Activated naive CD4-positive, alpha-beta T cell (primary cell): Measurements from ENCODE around the gene SNX3.
"Not testable (repeated sequence)": the region's sequence is repeated elsewhere in the genome, so short reads cannot be mapped to it uniquely, and the experiment has no call there.

ENCODE experiments used
- DNase-seq, 4 experiments: peaks; one replicate each; lab custom pipeline; 2025; lab: John Stamatoyannopoulos, UW

The SNX3 gene

GRCh38 chr6:108260126-108260808, 573 bp downstream of the SNX3 start:
- DNase-seq = peak in 1 of 4 experiments; percentile 30

- DNase-seq = no peak
Measured at GRCh38 chr6:108254433-108255410, 6.1 kb downstream of the SNX3 start.

GRCh38 chr6:108253241-108253640, 7.6 kb downstream of the SNX3 start:
- DNase-seq = no peak

- DNase-seq = no peak
Measured at GRCh38 chr6:108252055-108252454, 8.8 kb downstream of the SNX3 start.

GRCh38 chr6:108251252-108251651, 9.6 kb downstream of the SNX3 start:
- no peak for DNase-seq

- DNase-seq = no peak
Measured at GRCh38 chr6:108250240-108250866, 10.5 kb downstream of the SNX3 start.

GRCh38 chr6:108247965-108248536, 12.8 kb downstream of the SNX3 start:
- DNase-seq = no peak

- DNase-seq = not testable (repeated sequence)
Measured at GRCh38 chr6:108245095-108245494, 15.7 kb downstream of the SNX3 start.

- no peak for DNase-seq
Measured at GRCh38 chr6:108243836-108244235, 17.0 kb downstream of the SNX3 start.

GRCh38 chr6:108242721-108243120, 18.1 kb downstream of the SNX3 start:
- no peak for DNase-seq

- DNase-seq = no peak
Measured at GRCh38 chr6:108242259-108242658, 18.6 kb downstream of the SNX3 start.

- no peak for DNase-seq
Measured at GRCh38 chr6:108238322-108238721, 22.5 kb downstream of the SNX3 start.

GRCh38 chr6:108236791-108237190, 24.0 kb downstream of the SNX3 start:
- DNase-seq = no peak

GRCh38 chr6:108235127-108235526, 25.7 kb downstream of the SNX3 start:
- DNase-seq = no peak

GRCh38 chr6:108228416-108228815, 32.4 kb downstream of the SNX3 start:
- no peak for DNase-seq

GRCh38 chr6:108227290-108227689, 33.5 kb downstream of the SNX3 start:
- DNase-seq = no peak

GRCh38 chr6:108222504-108222903, 38.3 kb downstream of the SNX3 start:
- DNase-seq = no peak

GRCh38 chr6:108222064-108222463, 38.8 kb downstream of the SNX3 start:
- no peak for DNase-seq

- DNase-seq = no peak
Measured at GRCh38 chr6:108211671-108212070, 49.2 kb downstream of the SNX3 start.

GRCh38 chr6:108210556-108210955, 50.3 kb downstream of the SNX3 start:
- no peak for DNase-seq

GRCh38 chr6:108209738-108210137, 51.1 kb downstream of the SNX3 start:
- no peak for DNase-seq

- DNase-seq = no peak
Measured at GRCh38 chr6:108207013-108207412, 53.8 kb downstream of the SNX3 start.
